ENCODE measurements around the gene CD2AP. TPM values are rescaled to one million over a fixed set of nuclear protein-coding genes. Genes with fewer than 3 reads are reported as not detected.

The CD2AP gene
- total and polyA plus RNA-seq, 2 of the 8 experiments (the other 6 are each of a cell fraction or from before 2014, with no cell fraction given), result 8.6 to 75.6 TPM

- no peak overlapping the region for H2BK15ac ChIP-seq (ENCODE audit: low read length)
- H2AK5ac ChIP-seq (ENCODE audit: low read depth, low read length), result no peak overlapping the region
- H3K23me2 ChIP-seq (ENCODE audit: low read depth, low read length), result no peaks in the 10 kb centered on the region
- no peaks in the 10 kb centered on the region; a peak in 1 of 7 replicates for H3K4me1 ChIP-seq (replicated peaks in 1 of 4; ENCODE audit: control insufficient read depth in 3 of 4, insufficient read depth in 4 of 4, low read length in 3 of 4)
- no peak overlapping the region for H2BK12ac ChIP-seq (ENCODE audit: low read depth, low read length)
- H3K79me2 ChIP-seq (ENCODE audit: control insufficient read depth in 1 of 2, insufficient read depth in 2 of 2, low read length in 2 of 2), result no peaks in the 10 kb centered on the region
- H3K4me2 ChIP-seq (ENCODE audit: insufficient read depth in 1 of 2, low read depth in 2 of 2, low read length in 2 of 2), result no peak overlapping the region
- H4K91ac ChIP-seq (replicated peaks; ENCODE audit: insufficient read length, low read length), result no peak overlapping the region
- CTCF ChIA-PET (ENCODE audit: partially characterized antibody), result interaction anchor here (0.7 kb wide), 1 partner anchor 175 kb away, joined by 3 read pairs; no protein-coding TSS in a partner anchor
- no peak overlapping the region for H3K4ac ChIP-seq (replicated peaks; ENCODE audit: insufficient read length, low read depth, low read length)
- H3K23ac ChIP-seq (ENCODE audit: insufficient read length), result no peak overlapping the region
- H3K9me3 ChIP-seq (ENCODE audit: insufficient read depth in 2 of 2, low read depth in 1 of 2, low read length in 1 of 2), result no peaks in the 10 kb centered on the region
- no peaks in the 10 kb centered on the region for H4K20me1 ChIP-seq (replicated peaks in 1 of 2; ENCODE audit: control insufficient read depth in 1 of 2, insufficient read depth in 2 of 2, low read length in 2 of 2)
- H3K79me1 ChIP-seq (ENCODE audit: low read depth, low read length), result no peaks in the 10 kb centered on the region
- no peak overlapping the region for H4K5ac ChIP-seq (ENCODE audit: insufficient read length, low read depth, low read length)
- no peak overlapping the region for H3K14ac ChIP-seq (ENCODE audit: insufficient read length)
- POLR2A ChIA-PET (ENCODE audit: partially characterized antibody), result interaction anchor here (3.3 kb wide), 1 partner anchor 27 kb away, joined by 9 read pairs; the partner anchor contains the start of gene CD2AP
- H3K27ac ChIP-seq (ENCODE audit: low read depth, low read length), result no peak overlapping the region
- no peak overlapping the region for H2AFZ ChIP-seq (ENCODE audit: low read length)
- 90% methylated on average over 2 of the region's 2 CpGs; no CpG with 5 or more reads in 1 of the 2 experiments for WGBS, 2 experiments (ENCODE audit: extremely low coverage in 1 of 2, insufficient coverage in 1 of 2, insufficient read length in 1 of 2, insufficient replicate concordance in 2 of 2, low coverage in 1 of 2, low lambda C conversion rate in 2 of 2, missing lambda C conversion rate in 1 of 2)
- H3K4me3 ChIP-seq (ENCODE audit: extremely low read depth in 1 of 4, insufficient read depth in 2 of 4, low read depth in 3 of 4, low read length in 4 of 4), result no peak overlapping the region
- no peak overlapping the region for H2BK5ac ChIP-seq (ENCODE audit: low read depth, low read length)
- H2BK20ac ChIP-seq (ENCODE audit: low read length), result no peak overlapping the region
- H3K36me3 ChIP-seq (ENCODE audit: control insufficient read depth in 2 of 4, insufficient read depth in 4 of 4, low read length in 3 of 4), result no peaks in the 10 kb centered on the region
- H2BK120ac ChIP-seq (replicated peaks; ENCODE audit: low read depth, low read length), result no peak overlapping the region
- no peak overlapping the region for H3K18ac ChIP-seq (ENCODE audit: extremely low read depth, low read length)
- H3K27me3 ChIP-seq (replicated peaks in 1 of 4; ENCODE audit: control insufficient read depth in 3 of 4, extremely low read depth in 1 of 4, insufficient read depth in 3 of 4, low read length in 3 of 4), result no peaks in the 10 kb centered on the region
- H4K8ac ChIP-seq (ENCODE audit: extremely low read depth, insufficient read depth, low read length), result no peak overlapping the region
- H3K9ac ChIP-seq (replicated peaks in 1 of 4; ENCODE audit: extremely low read depth in 1 of 4, low read depth in 3 of 4, low read length in 3 of 4), result no peak overlapping the region
- H3K56ac ChIP-seq (replicated peaks; ENCODE audit: insufficient read length, low read depth, low read length), result no peak overlapping the region
- TF ChIP-seq PHF8 (conservative IDR thresholded peaks at IDR 0.05; ENCODE audit: low read depth, low read length), result no peak
- no peak for TF ChIP-seq TBP (IDR thresholded peaks at IDR 0.05; ENCODE audit: low read depth, low read length)
- no peak for TF ChIP-seq CTCF (IDR thresholded peaks at IDR 0.05; ENCODE audit: control extremely low read depth in 1 of 3, insufficient read depth in 1 of 3, low read depth in 1 of 3, low read length in 3 of 3)
- no peak for TF ChIP-seq SIX5 (IDR thresholded peaks at IDR 0.05; ENCODE audit: low read depth, low read length)
- TF ChIP-seq ATF2 (IDR thresholded peaks at IDR 0.05; ENCODE audit: low read length), result no peak
- TF ChIP-seq HDAC6 (IDR thresholded peaks at IDR 0.05; ENCODE audit: low read depth, low read length), result no peak
- TF ChIP-seq TCF12 (IDR thresholded peaks at IDR 0.05; ENCODE audit: low read depth, low read length), result no peak
- no peak for TF ChIP-seq RAD21 (IDR thresholded peaks at IDR 0.05 in 1 of 2, conservative IDR thresholded peaks at IDR 0.05 in 1 of 2; ENCODE audit: low read depth in 2 of 2, low read length in 2 of 2)
- TF ChIP-seq NRF1 (IDR thresholded peaks at IDR 0.05; ENCODE audit: low read depth, low read length), result no peak
- no peak for TF ChIP-seq SP2 (IDR thresholded peaks at IDR 0.05; ENCODE audit: low read length)
- FAIRE-seq (no peak), DNase-seq (ENCODE audit: low read depth in 1 of 2, low spot score in 2 of 2) (no peak)
These were observed 26.4 kb upstream of the CD2AP start for GRCh38 chr6:47451162-47451561.
